Measurements from ENCODE around the gene PDE4B.

Gene PDE4B

GRCh38 chr1:66166753-66167152 is 374.1 kb downstream of the PDE4B start:
- DNase-seq: no peak
- intact Hi-C loops (cut with DNase I): no loop called here

GRCh38 chr1:66167267-66167666 is 374.6 kb downstream of the PDE4B start:
- intact Hi-C loops (cut with DNase I): no loop called here
- no peak for DNase-seq

GRCh38 chr1:66168467-66168887 is 375.8 kb downstream of the PDE4B start:
- intact Hi-C loops (cut with DNase I): no loop called here
- peak in 1 of 10 donors; percentile 22 for DNase-seq

GRCh38 chr1:66168948-66169671 is 376.4 kb downstream of the PDE4B start:
- DNase-seq: no peak
- intact Hi-C loops (cut with DNase I): no loop called here

- intact Hi-C loops (cut with DNase I): loop anchor here (5.0 kb wide), 1 partner anchor 70 kb away; no protein-coding TSS in a partner anchor
- no peak for DNase-seq
Observed at GRCh38 chr1:66172272-66172671, 379.6 kb downstream of the PDE4B start.

GRCh38 chr1:66175098-66175497 is 382.4 kb downstream of the PDE4B start:
- intact Hi-C loops (cut with DNase I): no loop called here
- no peak for DNase-seq

GRCh38 chr1:66175581-66175980 is 382.9 kb downstream of the PDE4B start:
- intact Hi-C loops (cut with DNase I): no loop called here
- no peak for DNase-seq

- intact Hi-C loops (cut with DNase I): no loop called here
- DNase-seq: no peak
Observed at GRCh38 chr1:66176012-66176715, 383.5 kb downstream of the PDE4B start.

GRCh38 chr1:66176832-66177231 is 384.1 kb downstream of the PDE4B start:
- intact Hi-C loops (cut with DNase I): no loop called here
- no peak for DNase-seq

- no peak for DNase-seq
- intact Hi-C loops (cut with DNase I): no loop called here
Observed at GRCh38 chr1:66177510-66177909, 384.8 kb downstream of the PDE4B start.

- DNase-seq: no peak
- intact Hi-C loops (cut with DNase I): no loop called here
Observed at GRCh38 chr1:66182026-66182425, 389.3 kb downstream of the PDE4B start.

- intact Hi-C loops (cut with DNase I): no loop called here
- DNase-seq: no peak
Observed at GRCh38 chr1:66182551-66183178, 390.0 kb downstream of the PDE4B start.

- no peak for DNase-seq
Observed at GRCh38 chr1:66183400-66183799, 390.7 kb downstream of the PDE4B start.

GRCh38 chr1:66197120-66197519 is 404.4 kb downstream of the PDE4B start:
- no peak for DNase-seq
- intact Hi-C loops (cut with DNase I): no loop called here

More at GRCh38 chr1:66183400-66183799, 390.7 kb downstream of the PDE4B start:
- intact Hi-C loops (cut with DNase I): no loop called here

GRCh38 chr1:66197785-66198184 is 405.1 kb downstream of the PDE4B start:
- DNase-seq: no peak
- intact Hi-C loops (cut with DNase I): no loop called here

- peak in 1 of 10 donors; percentile 40 for DNase-seq
- intact Hi-C loops (cut with DNase I): no loop called here
Observed at GRCh38 chr1:66206563-66207144, 414.0 kb downstream of the PDE4B start.

GRCh38 chr1:66207484-66207883 is 414.8 kb downstream of the PDE4B start:
- intact Hi-C loops (cut with DNase I): no loop called here

GRCh38 chr1:66208632-66209031 is 415.9 kb downstream of the PDE4B start:
- intact Hi-C loops (cut with DNase I): no loop called here

More at GRCh38 chr1:66207484-66207883, 414.8 kb downstream of the PDE4B start:
- no peak for DNase-seq

GRCh38 chr1:66210635-66211244 is 418.0 kb downstream of the PDE4B start:
- intact Hi-C loops (cut with DNase I): no loop called here
- no peak for DNase-seq

More at GRCh38 chr1:66208632-66209031, 415.9 kb downstream of the PDE4B start:
- no peak for DNase-seq

GRCh38 chr1:66211521-66211920 is 418.8 kb downstream of the PDE4B start:
- intact Hi-C loops (cut with DNase I): no loop called here
- no peak for DNase-seq

GRCh38 chr1:66213491-66213890 is 420.8 kb downstream of the PDE4B start:
- no peak for DNase-seq
- intact Hi-C loops (cut with DNase I): no loop called here

Measured in posterior cingulate gyrus (tissue), 11 donors.